NCI-H82 treated with DMSO at 0.1 percent for 48 hours (cell line): Measurements from ENCODE around the gene MFSD6.

Experiments
- DNase-seq: peaks from one replicate; lab custom pipeline; 2025; ENCODE audit not compliant: unreplicated experiment; lab: John Stamatoyannopoulos, UW

The MFSD6 gene

GRCh38 chr2:190528521-190529001 lies 120.4 kb downstream of the MFSD6 start:
- no peak for DNase-seq

- no peak for DNase-seq
These were observed 121.5 kb downstream of the MFSD6 start for GRCh38 chr2:190529486-190530247.

GRCh38 chr2:190530248-190530900 lies 122.2 kb downstream of the MFSD6 start:
- DNase-seq = no peak

GRCh38 chr2:190532581-190532980 lies 124.4 kb downstream of the MFSD6 start:
- DNase-seq = no peak

DNA sequence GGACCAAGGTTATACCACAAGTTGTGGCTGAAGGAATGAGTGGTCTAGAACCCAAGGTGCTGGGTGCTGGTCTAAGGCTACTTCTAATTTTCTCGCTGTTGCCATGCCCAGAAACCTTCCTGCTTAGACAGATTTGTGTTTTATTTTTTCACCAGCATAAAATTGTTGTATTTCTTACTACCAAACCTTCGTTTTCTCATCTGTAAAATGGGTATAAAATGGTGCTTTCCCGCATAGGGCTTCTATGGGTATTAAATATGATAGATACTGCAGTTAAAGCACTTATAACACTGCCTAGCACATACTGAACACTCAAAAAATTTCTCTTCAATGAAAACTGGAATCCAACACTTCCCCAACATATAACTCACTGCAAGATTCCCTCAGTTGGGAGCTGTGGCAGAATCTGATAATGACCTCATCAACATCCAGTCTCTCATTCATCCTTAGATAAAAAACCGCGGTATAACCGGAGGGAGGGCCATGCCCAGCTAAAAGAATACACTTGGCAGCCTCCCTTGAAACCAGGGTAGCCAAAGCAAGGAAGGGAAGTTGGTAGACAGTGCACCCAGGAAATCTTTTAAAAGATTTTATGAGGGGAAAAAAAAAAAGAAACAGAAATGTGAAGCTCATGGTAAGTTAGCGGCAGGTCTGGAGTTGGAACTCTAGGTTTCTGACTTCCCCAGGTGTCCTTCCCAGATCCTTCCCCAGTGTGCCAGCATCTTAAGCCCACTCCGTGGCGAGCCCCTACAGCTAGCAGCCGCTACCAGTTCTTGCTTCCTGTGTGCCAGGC lies 125.2 kb downstream of the MFSD6 start:
- DNase-seq = no peak

GRCh38 chr2:190533968-190534309 lies 125.8 kb downstream of the MFSD6 start:
- no peak for DNase-seq

DNA sequence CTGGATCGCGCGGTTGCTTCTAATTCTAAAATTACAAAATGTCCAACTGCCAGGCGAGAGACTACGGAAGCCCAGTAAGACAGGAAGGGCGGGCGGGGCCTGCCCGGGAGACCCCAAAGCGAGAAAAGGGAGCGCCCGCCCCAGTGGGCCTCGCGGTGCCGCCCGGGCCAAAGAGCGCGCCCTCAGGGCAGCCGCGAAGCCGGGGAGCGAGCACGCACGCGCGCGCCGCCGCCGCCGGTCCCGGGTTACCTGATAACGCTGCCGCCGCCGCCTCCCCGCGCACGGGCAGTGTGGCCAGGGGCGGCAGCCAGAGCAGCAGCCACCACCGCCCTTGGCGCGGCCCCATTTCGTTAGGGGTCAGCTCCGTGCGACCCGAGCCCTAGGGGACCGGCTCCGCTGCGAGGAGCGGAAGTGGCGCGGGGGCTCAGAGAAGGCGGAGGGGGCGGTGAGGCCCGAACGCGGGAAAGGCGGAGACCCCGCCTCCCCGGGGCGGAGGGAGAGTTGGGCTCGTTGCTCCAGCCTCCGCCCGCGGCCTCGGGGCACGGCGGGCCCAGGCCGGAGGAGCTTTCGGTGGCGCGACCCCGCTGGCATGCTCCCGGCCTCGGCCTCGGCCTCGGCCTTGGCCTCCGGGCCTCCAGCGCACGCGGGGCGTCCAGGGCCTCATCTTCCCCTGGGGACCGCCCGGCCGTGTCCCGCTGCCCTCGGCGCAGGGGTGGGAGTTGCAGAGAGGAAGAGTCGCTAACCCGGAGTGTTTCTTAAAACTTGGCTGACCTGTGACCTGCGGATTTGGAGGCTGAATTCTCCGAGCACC lies 126.4 kb downstream of the MFSD6 start, which contains the start of gene NEMP2:
TSS of gene NEMP2 (minus strand) at position 413 of the 811 bp plus-strand sequence. CDS start at position 346, 67 bp downstream.
- peak; percentile 15 for DNase-seq

DNA sequence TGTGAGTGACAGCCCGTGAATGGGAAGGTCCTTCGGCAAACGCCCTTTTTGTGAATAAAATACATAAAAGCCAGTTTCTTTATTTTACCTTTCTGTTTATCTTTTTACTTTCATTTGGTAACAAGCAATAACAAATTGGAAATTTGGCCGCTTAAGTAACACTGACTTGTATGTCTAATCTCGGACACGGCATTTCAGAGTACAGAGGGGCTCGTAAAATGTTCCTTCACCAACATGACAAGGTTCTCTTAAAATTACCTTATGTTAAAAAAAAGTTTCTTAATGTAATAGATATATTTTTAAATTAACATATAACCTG lies 126.9 kb downstream of the MFSD6 start:
- DNase-seq = no peak

DNA sequence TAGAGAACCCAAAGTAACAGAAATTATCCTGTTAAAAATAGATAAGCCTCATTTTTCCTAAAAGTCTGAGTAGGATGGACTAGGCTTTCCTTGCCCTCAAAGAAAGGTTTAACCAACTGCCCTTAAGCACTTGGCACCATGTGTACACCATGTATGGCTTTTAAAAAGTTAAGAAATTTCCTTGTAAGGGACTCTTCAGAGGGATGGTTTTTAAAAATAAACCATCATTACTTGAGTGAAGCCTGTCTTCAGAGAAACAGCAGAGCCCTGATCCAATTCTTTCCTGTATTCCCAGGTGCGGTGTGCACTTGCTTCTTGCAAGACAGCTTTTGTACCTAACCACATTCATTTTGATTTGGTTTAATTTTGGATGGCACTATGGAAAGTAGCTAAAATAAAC lies 127.4 kb downstream of the MFSD6 start:
- DNase-seq = no peak

DNA sequence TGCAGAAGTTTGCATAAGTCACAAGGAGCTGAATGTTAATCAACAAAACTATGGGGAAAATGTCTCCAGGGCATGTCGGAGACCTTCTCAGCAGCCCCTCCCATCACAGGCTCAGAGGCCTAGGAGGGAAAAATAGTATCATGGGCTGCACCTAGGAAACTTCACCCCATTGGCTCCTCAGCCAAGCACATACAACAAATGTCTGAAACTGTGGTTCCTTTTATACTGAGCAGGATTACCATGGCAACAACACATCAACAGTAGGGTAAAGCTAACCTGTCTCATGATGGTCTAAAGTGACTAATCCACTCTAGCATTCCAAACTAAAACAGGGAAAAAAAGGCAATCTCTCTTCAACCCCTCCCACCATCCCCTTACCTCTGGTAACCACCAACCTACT lies 129.6 kb downstream of the MFSD6 start:
- no peak for DNase-seq

DNA sequence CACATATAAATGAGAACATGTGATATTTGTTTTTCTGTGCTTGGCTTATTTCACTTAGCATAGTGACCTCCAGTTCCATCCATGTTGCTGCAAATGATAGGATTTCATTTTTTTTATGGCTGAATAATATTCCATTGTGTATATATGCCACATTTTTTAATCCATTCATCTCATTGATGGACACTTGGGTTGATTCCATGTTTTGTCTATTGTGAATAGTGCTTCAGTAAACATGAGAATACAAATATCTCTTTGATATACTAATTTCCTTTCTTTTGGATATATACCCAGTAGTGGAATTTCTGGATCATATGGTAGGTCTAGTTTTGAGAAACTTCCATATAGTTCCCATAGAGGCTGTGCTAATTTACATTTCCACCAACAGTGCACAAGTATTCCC lies 130.0 kb downstream of the MFSD6 start:
- DNase-seq = no peak

DNA sequence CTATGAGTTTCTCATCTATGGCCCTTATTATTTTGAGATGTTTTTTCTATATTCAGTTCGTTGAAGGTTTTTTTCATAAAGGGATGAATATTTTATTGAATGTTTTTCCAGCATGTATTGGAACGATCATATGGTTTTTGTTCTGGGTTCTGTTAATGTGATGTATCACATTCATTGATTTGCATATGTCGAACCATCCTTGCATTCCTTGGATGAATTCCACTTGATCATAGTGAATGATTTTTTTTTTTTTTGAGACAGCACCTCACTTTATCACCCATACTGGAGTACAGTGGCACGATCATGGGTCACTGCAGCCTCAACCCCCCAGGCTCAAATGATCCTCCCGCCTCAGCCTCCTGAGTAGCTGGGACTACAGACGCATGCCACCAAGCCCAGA lies 131.9 kb downstream of the MFSD6 start:
- no peak for DNase-seq

GRCh38 chr2:190545093-190545492 lies 136.9 kb downstream of the MFSD6 start:
- no peak for DNase-seq

DNA sequence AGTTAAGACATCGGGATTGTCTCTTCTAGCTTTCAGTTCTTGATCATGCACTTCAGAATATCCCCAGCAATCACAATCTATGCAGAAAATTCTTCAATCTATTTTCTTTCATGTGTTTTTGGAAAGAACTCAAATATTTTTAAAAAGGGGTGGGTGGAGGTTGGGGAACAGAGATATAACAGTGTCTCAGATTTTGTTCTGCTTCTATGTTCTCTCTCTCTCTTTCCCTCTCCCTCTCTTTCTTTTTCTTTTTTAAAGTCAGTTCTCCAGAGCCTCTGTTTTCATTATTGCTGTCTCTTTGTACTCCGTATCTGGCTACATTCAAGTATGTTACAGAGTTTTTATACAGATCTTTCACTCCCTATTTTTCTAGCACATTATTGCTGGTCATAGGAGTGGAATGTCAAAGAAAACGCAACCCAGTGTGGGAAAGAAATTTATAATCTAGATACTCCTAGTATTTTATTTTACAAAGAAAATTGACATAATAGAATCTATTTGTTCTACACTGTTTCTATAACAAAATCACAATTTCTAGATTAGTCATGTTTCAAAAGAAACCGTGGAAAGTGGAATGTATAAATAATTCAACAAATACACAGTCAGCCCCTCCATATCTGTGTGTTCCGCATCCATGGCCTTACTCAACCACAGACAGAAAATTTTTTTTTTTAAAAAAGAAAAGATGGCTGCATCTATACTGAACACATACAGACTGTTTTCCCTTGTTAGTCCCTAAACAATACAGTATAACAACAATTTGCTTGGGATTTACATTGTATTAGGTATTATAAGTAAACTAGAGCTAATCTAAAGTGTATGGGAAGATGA lies 137.6 kb downstream of the MFSD6 start:
- DNase-seq = no peak

GRCh38 chr2:190546734-190547133 lies 138.6 kb downstream of the MFSD6 start:
- DNase-seq = no peak

GRCh38 chr2:190547886-190548285 lies 139.7 kb downstream of the MFSD6 start:
- DNase-seq = peak; percentile 20

DNA sequence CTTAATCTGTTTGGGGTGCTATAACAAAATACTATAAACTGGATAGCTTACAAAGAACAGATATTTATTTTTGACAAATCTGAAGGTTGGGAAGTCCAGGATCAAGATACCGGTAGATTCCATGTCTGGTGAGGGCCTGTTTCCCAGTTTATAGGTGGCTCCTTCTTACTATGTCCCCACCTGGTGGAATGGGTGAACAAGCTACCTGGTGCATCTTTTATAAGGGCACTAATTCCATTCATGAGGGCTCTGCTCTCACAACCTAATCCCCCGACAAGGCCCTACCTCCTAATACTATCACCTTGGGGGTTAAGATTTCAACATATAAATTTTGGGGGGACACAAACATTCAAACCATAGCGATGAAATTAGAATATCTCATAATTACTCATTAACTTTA lies 142.0 kb downstream of the MFSD6 start:
- no peak for DNase-seq
